ENCODE measurements around the gene TMEM100.

- TF ChIP-seq CTCF (IDR thresholded peaks at IDR 0.05) (no peak), EZH2 (IDR thresholded peaks at IDR 0.05; ENCODE audit: borderline replicate concordance, insufficient read depth, low read depth, low read length, poor library complexity, severe bottlenecking) (no peak)
These were observed 26.2 kb upstream of the TMEM100 start for GRCh38 chr17:55748841-55749240.

Data from B cell (primary cell).